Small intestine (tissue), 7 donors: ENCODE results near the gene DTNBP1. TPM values are rescaled to one million over a fixed set of nuclear protein-coding genes. Genes with fewer than 3 reads are reported as not detected.
A peak's percentile ranks its signal among the peaks of the same experiment; 100 is the strongest.

Experiments
- DNase-seq, 2 donors: peaks; one replicate each; pipeline versions ENCODE4 v3.0.0 to v3.0.0-alpha.2; 2013
- FAIRE-seq: peaks from 2 replicates; lab custom pipeline; 2012; peaks lifted over from hg19 to GRCh38; lab: Jason Lieb, UNC
- H3K27ac ChIP-seq, 3 donors: one replicate each; pipeline ENCODE4 v1.5.1; 2013; ENCODE audit warnings: low read length in 2 of 3, mild to moderate bottlenecking in 2 of 3, control low read depth in 1 of 3, inconsistent platforms in 1 of 3, low read depth in 1 of 3, moderate library complexity in 1 of 3
- H3K27me3 ChIP-seq, 3 donors: one replicate each; pipeline ENCODE4 v1.6.1; 2013; ENCODE audit warnings: low read length in 3 of 3, inconsistent platforms in 1 of 3; ENCODE audit not compliant: control insufficient read depth in 3 of 3, insufficient read depth in 3 of 3
- H3K36me3 ChIP-seq, 3 donors: one replicate each; pipeline ENCODE4 v1.6.1; 2013; ENCODE audit warnings: low read length in 3 of 3, inconsistent platforms in 1 of 3, low read depth in 1 of 3, mild to moderate bottlenecking in 1 of 3, moderate library complexity in 1 of 3; ENCODE audit not compliant: control insufficient read depth in 3 of 3, insufficient read depth in 2 of 3
- H3K4me1 ChIP-seq, 3 donors: one replicate each; pipeline ENCODE4 v1.6.1; 2013; ENCODE audit warnings: low read length in 2 of 3, inconsistent platforms in 1 of 3, low read depth in 1 of 3, mild to moderate bottlenecking in 1 of 3, moderate library complexity in 1 of 3; ENCODE audit not compliant: control insufficient read depth in 3 of 3, insufficient read depth in 2 of 3
- H3K4me3 ChIP-seq, 3 donors: one replicate each; pipeline ENCODE4 v1.5.1; 2013; ENCODE audit warnings: low read length in 3 of 3, control low read depth in 1 of 3, inconsistent platforms in 1 of 3, low read depth in 1 of 3, mild to moderate bottlenecking in 1 of 3, moderate library complexity in 1 of 3
- H3K9me3 ChIP-seq, 2 donors: one replicate each; pipeline ENCODE4 v1.6.1; 2013; ENCODE audit warnings: low read depth in 1 of 2, low read length in 1 of 2; ENCODE audit not compliant: control insufficient read depth in 2 of 2, insufficient read depth in 1 of 2
- WGBS, 3 donors: extraction: QIAGEN DNeasy Blood & Tissue Kit; methylation state at CpG; one replicate each; pipeline ENCODE4 v1.1.7; 2013; 5-methylcytosine and 5-hydroxymethylcytosine counted together
- polyA plus RNA-seq, 4 donors: library from polyadenylated mRNA; stranded (reverse) in 3 of 4; unstranded in 1 of 4; fragments of 200-250 nt in 3 of 4; fragments of 120-200 nt in 1 of 4; gene quantifications; one replicate each; pipeline versions ENCODE4 v1.2.1 to v1.2.3, GENCODE V29; 2013
- donor health status: healthy with polysubstance abuse.
- donor health status: control.
- donor health status: control.
- donor health status: Bipolar disorder and iron deficiency.
- donor health status: healthy.

The DTNBP1 gene
- polyA plus RNA-seq, 4 donors: 12.7 to 22.0 (median 18.7) TPM

GRCh38 chr6:15553031-15553430 is 109.8 kb downstream of the DTNBP1 start:
- peaks cover 0 to 4% (median 0%) of the 10 kb centered on the region in 3 donors for H3K4me1 ChIP-seq
- no peaks in the 10 kb centered on the region for H3K27me3 ChIP-seq
- H3K4me3 ChIP-seq: no peak overlapping the region
- no peak for DNase-seq
- H3K36me3 ChIP-seq: peaks cover 0 to 6% (median 0%) of the 10 kb centered on the region in 3 donors
- FAIRE-seq: no peak
- no peaks in the 10 kb centered on the region for H3K9me3 ChIP-seq
- 84 to 97% (median 94%) methylated on average over 2 of the region's 2 CpGs for WGBS, 3 donors
- no peak overlapping the region for H3K27ac ChIP-seq

DNA sequence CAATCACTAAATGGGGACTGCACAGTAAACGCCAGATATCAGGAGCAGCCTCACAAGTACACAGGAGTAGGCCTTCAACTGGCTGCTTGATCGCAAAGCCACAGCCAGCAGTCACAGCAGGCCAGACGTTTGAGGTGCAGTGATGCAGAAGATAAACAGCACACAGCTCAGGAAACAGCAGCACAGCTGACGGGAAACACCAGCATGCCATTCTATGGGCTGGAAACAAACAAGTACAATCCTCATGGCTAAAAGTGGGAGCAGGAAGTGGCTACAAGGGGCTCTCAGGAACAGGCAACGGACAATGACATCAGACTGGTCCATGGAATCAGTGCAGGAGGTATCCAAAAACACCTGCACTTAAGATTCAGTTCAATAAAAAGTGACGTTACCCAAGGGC is 111.0 kb downstream of the DTNBP1 start:
- FAIRE-seq: no peak

GRCh38 chr6:15551262-15551661 is 111.6 kb downstream of the DTNBP1 start:
- no peak overlapping the region for H3K4me3 ChIP-seq
- FAIRE-seq: no peak
- H3K4me1 ChIP-seq: peaks cover 0 to 4% (median 0%) of the 10 kb centered on the region in 3 donors
- no peaks in the 10 kb centered on the region for H3K27me3 ChIP-seq
- WGBS, 3 donors: 83 to 93% (median 91%) methylated on average over 7 of the region's 7 CpGs
- H3K9me3 ChIP-seq: no peaks in the 10 kb centered on the region
- no peak for DNase-seq
- peaks cover 0 to 6% (median 0%) of the 10 kb centered on the region in 3 donors for H3K36me3 ChIP-seq
- peak overlapping the region in 1 of 3 donors; percentile 7 for H3K27ac ChIP-seq

More for the DNA sequence above, 111.0 kb downstream of the DTNBP1 start:
- peaks cover 0 to 4% (median 0%) of the 10 kb centered on the region in 3 donors for H3K4me1 ChIP-seq
- no peaks in the 10 kb centered on the region for H3K9me3 ChIP-seq
- H3K27ac ChIP-seq: peak overlapping the region in 1 of 3 donors; percentile 7
- 55 to 70% (median 70%) methylated on average over 6 of the region's 6 CpGs for WGBS, 3 donors
- H3K27me3 ChIP-seq: no peaks in the 10 kb centered on the region
- peaks cover 0 to 6% (median 0%) of the 10 kb centered on the region in 3 donors for H3K36me3 ChIP-seq
- H3K4me3 ChIP-seq: no peak overlapping the region
- peak in 1 of 2 donors; percentile 5 for DNase-seq

DNA sequence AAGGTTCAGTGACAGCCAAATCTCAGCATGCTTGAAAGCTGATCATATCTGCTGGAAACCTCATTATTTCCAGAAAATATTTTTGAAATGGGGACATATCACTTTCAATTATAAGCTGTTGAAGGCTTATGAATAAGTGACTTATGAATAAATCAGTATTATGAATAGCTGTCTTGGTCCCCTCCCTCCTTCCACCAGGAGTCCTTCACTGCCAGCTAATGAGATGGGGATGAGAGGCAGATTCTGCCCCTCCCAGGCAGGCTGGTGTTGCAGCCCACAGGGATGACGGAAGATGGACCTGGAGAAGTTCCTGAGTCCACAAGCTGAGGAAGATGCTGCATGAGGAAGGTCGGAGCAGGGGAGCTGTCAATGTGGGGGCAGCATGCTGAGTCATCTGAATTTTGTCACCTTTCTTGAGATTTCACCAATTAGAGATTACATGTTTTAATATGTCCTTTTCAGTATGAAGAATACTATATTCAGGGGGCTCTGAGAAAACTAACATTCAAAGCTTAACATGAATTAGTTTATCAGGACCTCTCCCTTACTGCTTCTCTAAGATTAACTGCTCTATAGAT is 112.2 kb downstream of the DTNBP1 start:
- no peak overlapping the region for H3K4me3 ChIP-seq
- H3K27ac ChIP-seq: no peak overlapping the region
- peaks cover 0 to 4% (median 0%) of the 10 kb centered on the region in 3 donors for H3K4me1 ChIP-seq
- H3K36me3 ChIP-seq: peaks cover 0 to 6% (median 0%) of the 10 kb centered on the region in 3 donors
- 86 to 97% (median 91%) methylated on average over 2 of the region's 2 CpGs for WGBS, 3 donors
- no peaks in the 10 kb centered on the region for H3K9me3 ChIP-seq
- no peak for FAIRE-seq
- no peak for DNase-seq
- H3K27me3 ChIP-seq: no peaks in the 10 kb centered on the region

- FAIRE-seq (no peak), DNase-seq (no peak)
- Histone ChIP-seq H3K9me3 (peaks cover 0 to 2% of the 10 kb centered on the region in 2 donors), H3K36me3 (peaks cover 0 to 6% (median 0%) of the 10 kb centered on the region in 3 donors), H3K4me1 (peaks cover 0 to 4% (median 0%) of the 10 kb centered on the region in 3 donors), H3K27me3 (no peaks in the 10 kb centered on the region), H3K27ac (no peak overlapping the region), H3K4me3 (no peak overlapping the region)
- WGBS, 3 donors: 86 to 94% (median 92%) methylated on average over 12 to 14 of the region's 14 CpGs
Measured at GRCh38 chr6:15549371-15549770, 113.5 kb downstream of the DTNBP1 start.

DNA sequence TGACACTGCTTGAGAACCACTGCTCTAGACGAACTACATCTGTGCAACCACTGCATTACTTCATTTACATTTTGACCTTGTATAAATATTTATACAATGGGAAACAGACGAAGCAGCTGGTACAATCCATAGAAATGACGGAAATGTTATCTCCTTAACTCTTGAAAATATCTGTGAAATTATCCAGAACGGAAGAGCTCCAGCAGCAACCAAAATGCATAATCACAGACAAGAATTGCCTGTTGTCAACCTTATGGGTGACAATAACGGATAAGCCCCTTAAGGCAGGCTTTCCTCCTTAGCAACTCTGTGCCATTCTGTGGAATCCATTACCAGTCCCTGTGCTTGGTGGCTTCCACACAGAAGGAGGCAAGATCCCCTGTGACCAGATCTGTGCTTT is 115.4 kb downstream of the DTNBP1 start:
- no peak overlapping the region for H3K27ac ChIP-seq
- DNase-seq (no peak), FAIRE-seq (no peak)
- H3K4me1 ChIP-seq: peaks cover 0 to 4% (median 0%) of the 10 kb centered on the region in 3 donors
- H3K36me3 ChIP-seq: peaks cover 0 to 6% (median 0%) of the 10 kb centered on the region in 3 donors
- H3K27me3 ChIP-seq: no peaks in the 10 kb centered on the region
- H3K9me3 ChIP-seq: peaks cover 0 to 9% of the 10 kb centered on the region in 2 donors
- 72 to 88% (median 79%) methylated on average over 5 of the region's 5 CpGs for WGBS, 3 donors
- no peak overlapping the region for H3K4me3 ChIP-seq

- peaks cover 0 to 4% (median 0%) of the 10 kb centered on the region in 3 donors for H3K4me1 ChIP-seq
- H3K9me3 ChIP-seq: peaks cover 0 to 9% of the 10 kb centered on the region in 2 donors
- peaks cover 0 to 2% (median 0%) of the 10 kb centered on the region in 3 donors for H3K36me3 ChIP-seq
- no peak overlapping the region for H3K4me3 ChIP-seq
- 90 to 94% (median 93%) methylated on average over 5 of the region's 5 CpGs for WGBS, 3 donors
- FAIRE-seq (no peak), DNase-seq (no peak)
- H3K27me3 ChIP-seq: no peaks in the 10 kb centered on the region
- H3K27ac ChIP-seq: no peak overlapping the region
Measured at GRCh38 chr6:15546591-15546990, 116.2 kb downstream of the DTNBP1 start.

GRCh38 chr6:15544321-15544900 is 118.4 kb downstream of the DTNBP1 start:
- WGBS, 3 donors: 91 to 99% (median 95%) methylated on average over 4 of the region's 4 CpGs
- Histone ChIP-seq H3K27me3 (no peaks in the 10 kb centered on the region), H3K36me3 (peaks cover 0 to under 1% (median 0%) of the 10 kb centered on the region in 3 donors), H3K9me3 (peaks cover 0 to 9% of the 10 kb centered on the region in 2 donors), H3K4me3 (no peak overlapping the region), H3K4me1 (no peaks in the 10 kb centered on the region), H3K27ac (no peak overlapping the region)
- DNase-seq (no peak), FAIRE-seq (no peak)
